ENCODE measurements around the gene CSNK1G1.
"Not testable (repeated sequence)": the region's sequence is repeated elsewhere in the genome, so short reads cannot be mapped to it uniquely, and the experiment has no call there.

DNA sequence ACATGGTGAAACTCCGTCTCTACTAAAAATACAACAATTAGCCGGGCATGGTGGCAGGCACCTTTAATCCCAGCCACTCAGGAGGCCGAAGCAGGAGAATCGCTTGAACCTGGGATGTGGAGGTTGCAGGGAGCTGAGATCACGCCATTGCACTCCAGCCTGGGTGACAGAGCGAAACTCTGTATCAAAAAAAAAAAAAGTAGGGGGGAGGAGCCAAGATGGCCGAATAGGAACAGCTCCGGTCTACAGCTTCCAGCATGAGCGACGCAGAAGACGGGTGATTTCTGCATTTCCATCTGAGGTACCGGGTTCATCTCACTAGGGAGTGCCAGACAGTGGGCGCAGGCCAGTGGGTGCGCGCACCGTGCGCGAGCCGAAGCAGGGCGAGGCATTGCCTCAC lies 29.5 kb downstream of the CSNK1G1 start:
- TF ChIP-seq, protein P1, sequence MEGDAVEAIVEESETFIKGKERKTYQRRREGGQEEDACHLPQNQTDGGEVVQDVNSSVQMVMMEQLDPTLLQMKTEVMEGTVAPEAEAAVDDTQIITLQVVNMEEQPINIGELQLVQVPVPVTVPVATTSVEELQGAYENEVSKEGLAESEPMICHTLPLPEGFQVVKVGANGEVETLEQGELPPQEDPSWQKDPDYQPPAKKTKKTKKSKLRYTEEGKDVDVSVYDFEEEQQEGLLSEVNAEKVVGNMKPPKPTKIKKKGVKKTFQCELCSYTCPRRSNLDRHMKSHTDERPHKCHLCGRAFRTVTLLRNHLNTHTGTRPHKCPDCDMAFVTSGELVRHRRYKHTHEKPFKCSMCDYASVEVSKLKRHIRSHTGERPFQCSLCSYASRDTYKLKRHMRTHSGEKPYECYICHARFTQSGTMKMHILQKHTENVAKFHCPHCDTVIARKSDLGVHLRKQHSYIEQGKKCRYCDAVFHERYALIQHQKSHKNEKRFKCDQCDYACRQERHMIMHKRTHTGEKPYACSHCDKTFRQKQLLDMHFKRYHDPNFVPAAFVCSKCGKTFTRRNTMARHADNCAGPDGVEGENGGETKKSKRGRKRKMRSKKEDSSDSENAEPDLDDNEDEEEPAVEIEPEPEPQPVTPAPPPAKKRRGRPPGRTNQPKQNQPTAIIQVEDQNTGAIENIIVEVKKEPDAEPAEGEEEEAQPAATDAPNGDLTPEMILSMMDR (conservative IDR thresholded peaks at IDR 0.05), result not testable (repeated sequence)
- not testable (repeated sequence) for TF ChIP-seq EZH2 (IDR thresholded peaks at IDR 0.05; ENCODE audit: low read depth)
